ENCODE data around the gene UBE2R2.

The UBE2R2 gene

GRCh38 chr9:33884856-33885701 is 68.1 kb downstream of the UBE2R2 start:
- no peak for DNase-seq (ENCODE audit: low read depth)

GRCh38 chr9:33885948-33886347 is 69.0 kb downstream of the UBE2R2 start:
- DNase-seq (ENCODE audit: low read depth): no peak

DNA sequence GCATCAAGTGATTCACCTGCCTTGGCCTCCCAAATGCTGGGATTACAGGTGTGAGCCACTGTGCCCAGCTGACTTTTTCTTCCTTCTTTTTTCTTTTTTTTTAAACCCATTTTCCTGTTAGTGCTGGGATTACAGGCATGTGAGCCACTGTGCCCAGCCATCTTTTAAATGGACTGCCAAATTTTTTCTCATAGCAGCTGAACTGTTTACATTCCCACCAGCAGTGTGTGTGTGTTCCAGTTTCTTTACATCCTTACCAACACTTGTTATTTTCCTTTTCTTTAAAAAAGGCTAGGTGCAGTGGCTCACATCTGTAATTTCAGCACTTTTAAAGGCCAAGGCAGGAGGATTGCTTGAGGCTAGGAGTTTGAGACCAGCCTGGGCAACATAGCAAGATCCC is 76.9 kb downstream of the UBE2R2 start:
- no peak for DNase-seq (ENCODE audit: low read depth)

DNA sequence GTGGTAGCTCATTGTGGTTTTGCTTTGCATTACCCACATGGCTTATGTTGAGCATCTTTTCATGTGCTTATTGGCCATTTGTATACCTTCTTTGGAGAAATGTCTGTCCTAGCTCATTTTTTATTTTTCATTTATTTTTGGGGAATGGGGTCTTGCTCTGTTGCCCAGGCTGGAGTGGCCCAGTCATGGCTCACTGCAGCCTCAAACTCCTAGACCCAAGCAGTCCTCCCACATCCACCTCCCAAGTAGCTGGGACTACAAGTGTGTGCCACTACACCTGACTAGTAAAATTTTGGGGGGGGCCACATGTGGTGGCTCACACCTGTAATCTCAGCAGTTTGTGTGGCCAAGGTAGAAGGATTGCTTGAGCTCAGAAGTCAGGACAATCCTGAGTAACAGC is 77.4 kb downstream of the UBE2R2 start:
- DNase-seq (ENCODE audit: low read depth): no peak

GRCh38 chr9:33903157-33903780 is 86.3 kb downstream of the UBE2R2 start:
- DNase-seq (ENCODE audit: low read depth): no peak

DNA sequence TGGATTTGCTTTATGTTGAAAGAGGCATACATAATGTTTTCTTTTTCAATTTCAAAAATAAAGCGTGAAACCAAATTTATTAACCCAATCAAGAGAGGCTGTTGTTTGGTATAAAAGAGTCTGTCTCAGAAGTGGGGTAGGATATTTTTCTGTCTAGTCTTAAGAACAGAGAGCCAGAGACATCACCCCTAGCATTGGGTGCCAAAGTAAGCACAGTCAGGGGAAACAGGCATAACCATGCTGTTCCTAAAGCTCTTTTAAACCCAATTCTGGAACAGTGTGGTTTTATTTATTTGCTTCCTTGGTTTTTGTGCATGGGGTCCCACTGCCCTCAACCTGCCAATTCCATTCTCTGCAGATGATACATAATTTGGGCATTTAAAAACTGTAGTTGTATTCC is 88.2 kb downstream of the UBE2R2 start:
- DNase-seq (ENCODE audit: low read depth): no peak

DNA sequence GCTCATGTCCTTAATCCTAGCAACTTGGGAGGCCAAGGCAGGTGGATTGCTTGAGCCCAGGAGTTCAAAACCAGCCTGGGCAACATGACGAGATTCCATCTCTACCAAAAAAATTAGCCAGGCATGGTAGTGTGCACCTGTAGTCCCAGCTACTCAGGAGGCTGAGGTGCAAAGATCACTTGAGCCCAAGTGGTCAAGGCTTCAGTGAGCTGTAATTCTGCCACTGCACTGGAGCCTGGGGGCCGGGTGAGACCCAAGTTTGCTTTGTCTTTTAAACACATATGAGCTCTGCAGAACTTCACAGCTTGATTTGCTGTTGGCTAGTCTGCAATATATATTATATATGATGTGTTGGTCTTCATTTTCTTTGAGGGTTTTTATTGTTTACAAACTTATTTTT is 89.8 kb downstream of the UBE2R2 start:
- DNase-seq (ENCODE audit: low read depth): no peak

- no peak for DNase-seq (ENCODE audit: low read depth)
Measured at GRCh38 chr9:33907347-33907746, 90.4 kb downstream of the UBE2R2 start.

GRCh38 chr9:33908114-33908513 is 91.2 kb downstream of the UBE2R2 start:
- no peak for DNase-seq (ENCODE audit: low read depth)

DNA sequence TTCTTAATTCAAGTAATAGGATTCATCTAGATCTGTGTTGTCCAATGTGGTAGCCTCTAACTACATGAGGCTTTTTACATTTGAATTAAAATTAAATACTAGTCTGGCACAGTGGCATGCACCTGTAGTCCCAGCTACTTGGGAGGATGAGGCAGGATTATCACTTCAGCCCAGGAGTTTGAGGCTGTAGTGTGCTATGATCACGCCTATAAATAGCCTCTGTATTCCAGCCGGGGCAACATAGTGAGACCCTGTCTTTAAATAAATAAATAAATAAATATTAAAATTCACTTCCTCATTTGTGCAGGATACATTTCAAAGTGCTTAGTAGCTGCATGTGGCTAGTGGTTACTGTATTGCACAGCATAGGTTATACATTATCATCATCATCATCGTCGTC is 91.8 kb downstream of the UBE2R2 start:
- DNase-seq (ENCODE audit: low read depth): no peak

- no peak for DNase-seq (ENCODE audit: low read depth)
Measured at GRCh38 chr9:33913541-33913940, 96.6 kb downstream of the UBE2R2 start.

DNA sequence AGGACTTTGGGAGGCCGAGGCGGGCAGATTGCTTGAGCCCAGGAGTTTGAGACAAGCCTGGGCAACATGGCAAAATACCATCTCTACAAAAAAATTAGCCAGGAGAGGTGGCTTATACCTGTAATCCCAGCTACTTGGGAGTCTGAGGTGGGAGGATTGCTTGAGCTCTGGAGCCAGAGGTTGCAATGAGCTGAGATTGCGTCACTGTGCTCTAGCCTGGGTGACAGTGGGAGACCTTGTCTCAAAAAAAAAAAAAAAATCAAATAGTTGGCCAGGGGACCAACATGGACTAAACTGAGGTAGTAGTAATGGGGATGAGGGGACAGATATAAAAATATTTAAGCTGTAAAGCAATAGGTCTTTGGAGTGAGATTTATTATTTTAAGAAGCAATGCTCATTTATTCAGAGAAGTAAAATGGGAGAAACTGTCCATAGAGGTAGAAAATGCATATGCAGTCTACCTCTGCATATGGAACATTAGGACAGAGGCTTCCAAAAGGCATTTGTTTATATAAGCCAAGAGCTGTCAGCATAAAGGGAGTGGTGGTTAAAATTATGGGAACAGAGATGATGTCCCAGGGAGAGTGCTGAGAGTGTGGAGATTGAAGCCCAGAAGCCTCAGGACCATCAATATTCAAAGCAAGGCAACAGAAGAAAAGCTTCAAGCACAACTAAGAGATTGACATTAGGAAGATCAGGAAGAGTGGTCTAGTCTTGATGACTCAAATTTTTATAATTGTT is 98.1 kb downstream of the UBE2R2 start:
- DNase-seq (ENCODE audit: low read depth): no peak

- no peak for DNase-seq (ENCODE audit: low read depth)
Measured at GRCh38 chr9:33917036-33917435, 100.1 kb downstream of the UBE2R2 start.

GRCh38 chr9:33919276-33919897 is 102.4 kb downstream of the UBE2R2 start:
- DNase-seq (ENCODE audit: low read depth): no peak

DNA sequence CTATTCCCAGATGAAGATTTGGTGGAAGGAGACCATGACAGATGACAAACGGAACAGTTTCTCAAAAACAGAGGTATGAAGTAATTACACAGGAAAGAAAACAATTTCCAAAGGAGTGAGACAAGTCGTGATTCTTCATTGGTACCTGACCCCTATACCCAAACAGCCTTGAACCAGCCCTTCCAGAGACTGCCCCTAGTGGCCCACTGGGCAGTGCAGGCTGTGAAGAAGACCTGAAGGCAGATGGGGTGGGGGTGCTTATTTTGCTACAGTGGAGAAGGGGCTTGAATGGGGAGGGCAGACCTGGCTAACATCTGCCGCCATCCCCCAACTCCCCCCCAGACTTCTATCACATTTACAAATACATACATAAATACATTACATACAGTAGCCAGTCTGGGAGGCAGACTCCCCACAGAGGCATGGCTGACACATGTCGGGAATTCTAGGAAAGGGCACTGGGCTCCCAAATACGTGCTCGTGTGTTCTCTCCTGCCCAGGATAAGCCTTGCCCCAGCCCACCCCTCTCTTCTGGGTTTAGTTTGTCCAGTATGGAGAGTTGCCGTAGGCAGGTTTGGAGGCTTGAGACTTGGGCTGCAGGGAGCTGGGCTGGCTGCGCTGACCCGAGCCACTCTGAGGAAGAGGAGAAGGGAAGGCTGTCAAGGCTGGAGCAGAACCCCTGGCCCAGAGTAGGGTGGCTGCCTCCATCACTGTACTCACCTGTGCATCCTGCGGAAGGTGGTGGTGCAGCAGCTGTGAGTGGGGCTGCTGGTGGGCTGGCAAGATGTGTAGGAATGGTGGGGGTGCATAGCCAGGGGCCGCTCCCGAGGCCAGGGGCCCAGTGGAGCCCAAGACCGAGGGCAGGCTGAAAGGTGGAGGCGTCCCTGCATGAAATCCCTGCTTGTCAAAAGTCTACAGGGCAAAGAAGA is 105.3 kb downstream of the UBE2R2 start:
- no peak for DNase-seq (ENCODE audit: low read depth)

- DNase-seq (ENCODE audit: low read depth): no peak
Measured at GRCh38 chr9:33923079-33923478, 106.1 kb downstream of the UBE2R2 start.

GRCh38 chr9:33923998-33924701 is 107.2 kb downstream of the UBE2R2 start:
- no peak for DNase-seq (ENCODE audit: low read depth)

DNA sequence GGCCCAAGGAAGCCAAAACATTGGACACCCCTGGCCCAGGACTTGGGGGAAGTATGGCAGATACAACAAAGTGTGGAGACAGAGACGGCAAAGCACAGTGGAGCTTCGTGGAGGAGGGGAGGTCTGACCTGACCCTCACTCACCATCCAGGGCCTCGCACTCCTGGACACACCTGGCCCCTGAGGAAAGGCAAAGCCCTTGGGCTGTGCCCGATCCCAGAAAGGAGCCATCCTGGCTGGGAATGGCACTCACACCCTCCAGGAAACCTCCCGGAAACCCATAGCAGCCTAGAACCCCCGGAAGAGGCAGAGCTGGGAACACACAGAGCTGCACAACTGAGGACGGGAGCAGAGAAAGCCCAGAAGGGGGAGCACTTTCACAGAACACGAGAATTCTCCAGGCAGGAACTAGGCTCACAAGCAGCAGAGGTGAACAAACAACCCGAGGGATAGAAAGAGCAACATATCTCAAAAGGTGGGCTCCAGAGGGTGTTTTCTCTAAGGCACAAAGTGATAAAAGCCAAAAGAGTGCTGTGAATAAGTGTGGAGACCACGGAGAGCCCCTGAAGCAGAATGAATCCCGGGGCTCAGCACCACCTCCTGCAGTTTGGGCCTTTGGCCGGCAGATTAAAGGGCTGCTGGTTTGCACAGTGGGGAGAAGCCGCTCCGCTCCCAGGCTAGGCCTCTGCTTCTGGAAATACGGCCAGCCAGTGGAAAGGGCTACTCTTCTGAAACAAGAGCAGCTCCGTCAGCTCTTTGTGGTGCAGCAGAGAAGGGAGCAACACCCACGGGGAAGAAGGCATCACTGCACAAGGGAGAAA is 108.2 kb downstream of the UBE2R2 start:
- no peak for DNase-seq (ENCODE audit: low read depth)

GRCh38 chr9:33926746-33927485 is 110.0 kb downstream of the UBE2R2 start:
- DNase-seq (ENCODE audit: low read depth): no peak
